Loucy (cell line): ENCODE results near the gene TMEM87A.

Source experiments
- H2AFZ ChIP-seq: fragments of 200-600 bp; sonication (generic); 2 replicates; pipeline ENCODE4 v1.6.0; 2016; ENCODE audit warnings: antibody characterized with exemption, mild to moderate bottlenecking, low read length, moderate library complexity
- H3F3A ChIP-seq: fragments of 200-600 bp; 2 replicates; pipeline ENCODE4 v1.6.0; 2016; ENCODE audit warnings: antibody characterized with exemption, low read depth, mild to moderate bottlenecking
- H3K27me3 ChIP-seq: fragments of 200-600 bp; sonication (generic); 2 replicates; pipeline ENCODE4 v1.6.1; 2014; ENCODE audit warnings: low read length, mild to moderate bottlenecking; ENCODE audit not compliant: insufficient read depth, poor library complexity, severe bottlenecking
- H3K36me3 ChIP-seq: fragments of 200-600 bp; sonication (generic); 2 replicates; pipeline ENCODE4 v1.6.1; 2016; ENCODE audit warnings: low read length; ENCODE audit not compliant: insufficient read depth
- H3K4me1 ChIP-seq: fragments of 200-600 bp; sonication (generic); 2 replicates; pipeline ENCODE4 v1.5.1; 2014; ENCODE audit warnings: low read length, mild to moderate bottlenecking; ENCODE audit not compliant: insufficient read depth, poor library complexity, severe bottlenecking
- H3K4me2 ChIP-seq: fragments of 200-600 bp; sonication (generic); 2 replicates; pipeline ENCODE4 v1.6.0; 2014; ENCODE audit warnings: antibody characterized with exemption, low read length, low read depth, mild to moderate bottlenecking; ENCODE audit not compliant: poor library complexity, severe bottlenecking
- H3K4me3 ChIP-seq: fragments of 200-600 bp; sonication (generic); 2 replicates; pipeline ENCODE4 v1.5.1; 2014; ENCODE audit warnings: low read length, mild to moderate bottlenecking, mixed read lengths; ENCODE audit not compliant: poor library complexity, severe bottlenecking
- H3K79me2 ChIP-seq: fragments of 200-600 bp; sonication (generic); 2 replicates; pipeline ENCODE4 v1.6.1; 2014; ENCODE audit warnings: low read length; ENCODE audit not compliant: insufficient read depth
- H3K9ac ChIP-seq: fragments of 200-600 bp; sonication (generic); 2 replicates; pipeline ENCODE4 v1.6.0; 2014; ENCODE audit warnings: mild to moderate bottlenecking, low read depth, low read length, moderate library complexity; ENCODE audit not compliant: poor library complexity, severe bottlenecking
- H3K9me2 ChIP-seq: fragments of 200-600 bp; sonication (generic); replicated peaks from 2 replicates; pipeline ENCODE4 v1.6.1; 2016; ENCODE audit warnings: low read depth, low read length, mixed read lengths
- H3K9me3 ChIP-seq: fragments of 200-600 bp; sonication (generic); 2 replicates; pipeline ENCODE4 v1.6.1; 2014; ENCODE audit warnings: mild to moderate bottlenecking, antibody characterized with exemption, low read length, low read depth; ENCODE audit not compliant: insufficient read depth
- H4K20me1 ChIP-seq: fragments of 200-600 bp; sonication (generic); 2 replicates; pipeline ENCODE4 v1.6.0; 2014; ENCODE audit warnings: antibody characterized with exemption, low read length, mild to moderate bottlenecking; ENCODE audit not compliant: insufficient read depth, poor library complexity, severe bottlenecking
- CTCF ChIP-seq: fragments of 200-600 bp; sonication (generic); conservative IDR thresholded peaks from 2 replicates; pipeline ENCODE4 v1.5.1; 2014; ENCODE audit warnings: mild to moderate bottlenecking, antibody characterized with exemption, low read length
- EZH2phosphoT487 ChIP-seq: fragments of 200-600 bp; IDR thresholded peaks from 2 replicates; pipeline ENCODE4 v1.6.1; 2018; ENCODE audit warnings: antibody characterized with exemption, mild to moderate bottlenecking, moderate library complexity, borderline replicate concordance

The TMEM87A gene

GRCh38 chr15:42228036-42228435 lies 45.2 kb downstream of the TMEM87A start:
- no peaks in the 10 kb centered on the region for H3K9me2 ChIP-seq
- H3K4me1 ChIP-seq, result no peaks in the 10 kb centered on the region
- H3F3A ChIP-seq, result no peaks in the 10 kb centered on the region
- peaks cover 87% of the 10 kb centered on the region for H3K36me3 ChIP-seq
- H3K27me3 ChIP-seq, result no peaks in the 10 kb centered on the region
- no peak overlapping the region for H3K9ac ChIP-seq
- no peak overlapping the region for H3K4me2 ChIP-seq
- H3K79me2 ChIP-seq, result no peaks in the 10 kb centered on the region
- no peaks in the 10 kb centered on the region for H4K20me1 ChIP-seq
- no peak overlapping the region for H2AFZ ChIP-seq
- H3K4me3 ChIP-seq, result no peak overlapping the region
- H3K9me3 ChIP-seq, result no peaks in the 10 kb centered on the region
- TF ChIP-seq CTCF, result no peak
- no peak for TF ChIP-seq EZH2phosphoT487

- Histone ChIP-seq H4K20me1 (no peaks in the 10 kb centered on the region), H3K9me2 (no peaks in the 10 kb centered on the region), H3K36me3 (peaks cover 75% of the 10 kb centered on the region), H3K9me3 (no peaks in the 10 kb centered on the region), H3K9ac (no peak overlapping the region), H3K79me2 (no peaks in the 10 kb centered on the region), H3F3A (no peaks in the 10 kb centered on the region), H3K27me3 (no peaks in the 10 kb centered on the region), H3K4me2 (no peak overlapping the region), H2AFZ (no peak overlapping the region), H3K4me3 (no peak overlapping the region), H3K4me1 (no peaks in the 10 kb centered on the region)
- TF ChIP-seq EZH2phosphoT487 (no peak), CTCF (no peak)
Observed at GRCh38 chr15:42226648-42227047, 46.6 kb downstream of the TMEM87A start.

- peaks cover 67% of the 10 kb centered on the region for H3K36me3 ChIP-seq
- H3K4me3 ChIP-seq, result no peak overlapping the region
- H3F3A ChIP-seq, result no peaks in the 10 kb centered on the region
- no peaks in the 10 kb centered on the region for H3K27me3 ChIP-seq
- no peaks in the 10 kb centered on the region for H3K79me2 ChIP-seq
- H2AFZ ChIP-seq, result no peak overlapping the region
- no peaks in the 10 kb centered on the region for H3K9me2 ChIP-seq
- H3K4me2 ChIP-seq, result no peak overlapping the region
- no peak overlapping the region for H3K9ac ChIP-seq
- no peaks in the 10 kb centered on the region for H3K4me1 ChIP-seq
- H3K9me3 ChIP-seq, result no peaks in the 10 kb centered on the region
- H4K20me1 ChIP-seq, result no peaks in the 10 kb centered on the region
- TF ChIP-seq EZH2phosphoT487, result no peak
- no peak for TF ChIP-seq CTCF
Observed at GRCh38 chr15:42220216-42220615, 53.0 kb downstream of the TMEM87A start.
